Hepatocyte (in vitro differentiated cells): ENCODE results near the gene PXMP2. TPM values are rescaled to one million over a fixed set of nuclear protein-coding genes. Genes with fewer than 3 reads are reported as not detected.

Experiments used
- DNase-seq: peaks from one replicate; pipeline ENCODE4 v3.0.0-alpha.2; 2016; ENCODE audit warnings: low spot score
- H2AFZ ChIP-seq: fragments of 200-600 bp; sonication (generic); 2 replicates; pipeline ENCODE4 v1.6.0; 2016; ENCODE audit warnings: antibody characterized with exemption, mild to moderate bottlenecking
- H3K27ac ChIP-seq: fragments of 200-600 bp; sonication (generic); 2 replicates; pipeline ENCODE4 v1.5.1; 2016; ENCODE audit warnings: mild to moderate bottlenecking
- H3K27me3 ChIP-seq: fragments of 200-600 bp; sonication (generic); 2 replicates; pipeline ENCODE4 v1.6.1; 2016
- H3K36me3 ChIP-seq: fragments of 200-600 bp; sonication (generic); replicated peaks from 2 replicates; pipeline ENCODE4 v1.5.1; 2016; ENCODE audit warnings: low read depth; ENCODE audit not compliant: insufficient read depth
- H3K4me1 ChIP-seq: fragments of 200-600 bp; sonication (generic); 2 replicates; pipeline ENCODE4 v1.5.1; 2016; ENCODE audit warnings: mild to moderate bottlenecking, moderate library complexity; ENCODE audit not compliant: insufficient read depth
- H3K4me2 ChIP-seq: fragments of 200-600 bp; sonication (generic); 2 replicates; pipeline ENCODE4 v1.6.0; 2016
- H3K4me3 ChIP-seq: fragments of 200-600 bp; sonication (generic); 2 replicates; pipeline ENCODE4 v1.5.1; 2016; ENCODE audit warnings: mild to moderate bottlenecking
- H3K79me2 ChIP-seq: fragments of 200-600 bp; sonication (generic); 2 replicates; pipeline ENCODE4 v1.6.0; 2017; ENCODE audit warnings: mild to moderate bottlenecking
- H3K9me2 ChIP-seq: fragments of 200-600 bp; sonication (generic); replicated peaks from 2 replicates; pipeline ENCODE4 v1.6.0; 2017; ENCODE audit warnings: mild to moderate bottlenecking; ENCODE audit not compliant: insufficient read depth
- H3K9me3 ChIP-seq: fragments of 200-600 bp; sonication (generic); 2 replicates; pipeline ENCODE4 v1.5.1; 2016; ENCODE audit warnings: low read depth, mild to moderate bottlenecking
- H4K20me1 ChIP-seq: fragments of 200-600 bp; sonication (generic); 2 replicates; pipeline ENCODE4 v1.6.0; 2016; ENCODE audit warnings: mild to moderate bottlenecking; ENCODE audit not compliant: insufficient read depth, poor library complexity, severe bottlenecking
- CTCF ChIP-seq: fragments of 200-600 bp; sonication (generic); IDR thresholded peaks from 2 replicates; pipeline ENCODE4 v1.5.1; 2016; ENCODE audit warnings: antibody characterized with exemption, mild to moderate bottlenecking; ENCODE audit not compliant: poor library complexity
- EZH2 ChIP-seq: fragments of 200-600 bp; sonication (generic); IDR thresholded peaks from 2 replicates; pipeline ENCODE4 v1.6.1; 2016; ENCODE audit warnings: antibody characterized with exemption, mild to moderate bottlenecking, borderline replicate concordance
- EZH2phosphoT487 ChIP-seq: fragments of 200-600 bp; sonication (generic); IDR thresholded peaks from one replicate; pipeline ENCODE4 v1.6.1; 2018; ENCODE audit warnings: antibody characterized with exemption, mild to moderate bottlenecking, low read depth, moderate library complexity; ENCODE audit not compliant: unreplicated experiment, severe bottlenecking
- WGBS: methylation state at CpG from one replicate; pipeline ENCODE4 v1.1.6; 2016; ENCODE audit warnings: low lambda C conversion rate; ENCODE audit errors: missing lambda C conversion rate; 5-methylcytosine and 5-hydroxymethylcytosine counted together
- polyA plus RNA-seq: library from polyadenylated mRNA; unstranded; fragments of >200 nt; fragmentation: Nextera tagmentation; extraction: Ambion mirVana; gene quantifications from 2 replicates; pipeline ENCODE4 v1.2.1, GENCODE V29; 2016
- total RNA-seq: library from RNA; depleted of rRNA; stranded (reverse); fragments of >200 nt; gene quantifications from 2 replicates; pipeline ENCODE4 v1.2.3, GENCODE V29; 2014

PXMP2 gene
- total and polyA plus RNA-seq, 2 experiments from 2014 or later, result 61.8 to 82.7 TPM

- TF ChIP-seq CTCF (no peak), EZH2phosphoT487 (no peak), EZH2 (no peak)
- H3K27me3 ChIP-seq, result no peaks in the 10 kb centered on the region
- H4K20me1 ChIP-seq, result no peaks in the 10 kb centered on the region
- no peak overlapping the region for H2AFZ ChIP-seq
- no peak overlapping the region for H3K4me3 ChIP-seq
- no peak overlapping the region for H3K27ac ChIP-seq
- no peak for DNase-seq
- H3K4me1 ChIP-seq, result no peaks in the 10 kb centered on the region
- H3K79me2 ChIP-seq, result no peaks in the 10 kb centered on the region
- H3K4me2 ChIP-seq, result no peak overlapping the region
- no peaks in the 10 kb centered on the region for H3K9me3 ChIP-seq
- H3K9me2 ChIP-seq, result no peaks in the 10 kb centered on the region
- WGBS, result 97% methylated on average over 29 of the region's 29 CpGs
- H3K36me3 ChIP-seq, result no peaks in the 10 kb centered on the region
Observed at GRCh38 chr12:132662901-132663755, 24.3 kb upstream of the PXMP2 start.

GRCh38 chr12:132664206-132665148 lies 22.9 kb upstream of the PXMP2 start:
- Histone ChIP-seq H3K4me2 (no peak overlapping the region), H3K36me3 (no peaks in the 10 kb centered on the region), H3K27me3 (no peaks in the 10 kb centered on the region), H4K20me1 (no peaks in the 10 kb centered on the region), H3K9me3 (no peaks in the 10 kb centered on the region), H3K79me2 (no peaks in the 10 kb centered on the region), H3K4me3 (no peak overlapping the region), H3K9me2 (no peaks in the 10 kb centered on the region), H2AFZ (no peak overlapping the region), H3K4me1 (no peaks in the 10 kb centered on the region), H3K27ac (no peak overlapping the region)
- no peak for TF ChIP-seq EZH2phosphoT487
- no peak for TF ChIP-seq EZH2
- no peak for TF ChIP-seq CTCF
- WGBS, result 95% methylated on average over 21 of the region's 21 CpGs
- no peak for DNase-seq

DNA sequence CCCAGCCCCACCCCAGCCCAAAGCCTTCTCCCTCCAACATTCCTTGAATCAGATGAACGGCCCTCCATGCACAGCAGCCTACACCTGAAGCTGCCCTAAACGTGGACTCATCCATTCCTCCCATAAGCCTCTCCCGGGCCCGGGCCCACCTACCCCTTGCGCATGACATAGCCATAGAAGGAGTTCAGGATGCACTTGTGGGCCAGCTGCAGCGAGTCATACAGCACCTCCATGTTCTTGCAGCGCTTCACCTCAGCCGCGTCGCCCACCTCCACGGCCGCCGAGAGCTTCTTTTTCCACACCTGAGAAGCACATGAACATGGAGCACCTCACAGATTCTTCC lies 22.3 kb upstream of the PXMP2 start:
- H3K36me3 ChIP-seq, result no peaks in the 10 kb centered on the region

More for the DNA sequence above, 22.3 kb upstream of the PXMP2 start:
- no peaks in the 10 kb centered on the region for H3K9me3 ChIP-seq
- no peaks in the 10 kb centered on the region for H3K79me2 ChIP-seq
- TF ChIP-seq EZH2phosphoT487, result no peak
- TF ChIP-seq EZH2, result no peak
- no peak for TF ChIP-seq CTCF
- no peak overlapping the region for H3K4me3 ChIP-seq
- no peaks in the 10 kb centered on the region for H4K20me1 ChIP-seq
- no peaks in the 10 kb centered on the region for H3K9me2 ChIP-seq
- no peak overlapping the region for H2AFZ ChIP-seq
- H3K27ac ChIP-seq, result no peak overlapping the region
- no peak overlapping the region for H3K4me2 ChIP-seq
- H3K4me1 ChIP-seq, result no peaks in the 10 kb centered on the region
- WGBS, result over 99% methylated on average over 13 of the region's 13 CpGs
- DNase-seq, result no peak
- no peaks in the 10 kb centered on the region for H3K27me3 ChIP-seq
